Smooth muscle cell (in vitro differentiated cells): ENCODE measurements around the gene PRR30. TPM values are rescaled to one million over a fixed set of nuclear protein-coding genes. Genes with fewer than 3 reads are reported as not detected.

ENCODE experiments used
- DNase-seq: peaks from one replicate; lab custom pipeline; 2025; ENCODE audit not compliant: unreplicated experiment; lab: John Stamatoyannopoulos, UW
- H2AFZ ChIP-seq: fragments of 200-600 bp; sonication (generic); 2 replicates; pipeline ENCODE4 v1.6.0; 2016; ENCODE audit warnings: antibody characterized with exemption, low read depth, mild to moderate bottlenecking
- H3F3A ChIP-seq: fragments of 200-600 bp; sonication (generic); 2 replicates; pipeline ENCODE4 v1.6.0; 2017; ENCODE audit warnings: antibody characterized with exemption, low read depth
- H3K27ac ChIP-seq: fragments of 200-600 bp; sonication (generic); 2 replicates; pipeline ENCODE4 v1.5.1; 2016; ENCODE audit warnings: low read depth, mild to moderate bottlenecking
- H3K27me3 ChIP-seq: fragments of 200-600 bp; sonication (generic); 2 replicates; pipeline ENCODE4 v1.6.1; 2016; ENCODE audit warnings: low read depth, mild to moderate bottlenecking
- H3K36me3 ChIP-seq: fragments of 200-600 bp; sonication (generic); 2 replicates; pipeline ENCODE4 v1.5.1; 2016; ENCODE audit warnings: low read depth
- H3K4me1 ChIP-seq: fragments of 200-600 bp; sonication (generic); 2 replicates; pipeline ENCODE4 v1.5.1; 2016; ENCODE audit warnings: low read depth
- H3K4me2 ChIP-seq: fragments of 200-600 bp; sonication (generic); 2 replicates; pipeline ENCODE4 v1.6.0; 2016; ENCODE audit warnings: mild to moderate bottlenecking
- H3K4me3 ChIP-seq: fragments of 200-600 bp; sonication (generic); 2 replicates; pipeline ENCODE4 v1.5.1; 2016; ENCODE audit warnings: mild to moderate bottlenecking
- H3K79me2 ChIP-seq: fragments of 200-600 bp; sonication (generic); 2 replicates; pipeline ENCODE4 v1.6.0; 2016; ENCODE audit warnings: low read depth, mild to moderate bottlenecking
- H3K9ac ChIP-seq: fragments of 200-600 bp; sonication (generic); 2 replicates; pipeline ENCODE4 v1.6.0; 2016; ENCODE audit warnings: low read depth
- H3K9me3 ChIP-seq: fragments of 200-600 bp; sonication (generic); replicated peaks from 2 replicates; pipeline ENCODE4 v1.5.1; 2016; ENCODE audit warnings: low read depth
- H4K20me1 ChIP-seq: fragments of 200-600 bp; sonication (generic); 2 replicates; pipeline ENCODE4 v1.6.0; 2016; ENCODE audit warnings: low read depth
- WGBS: methylation state at CpG from one replicate; pipeline ENCODE4 v1.1.7; 2016; ENCODE audit warnings: low lambda C conversion rate; 5-methylcytosine and 5-hydroxymethylcytosine counted together
- polyA plus RNA-seq: library from polyadenylated mRNA; unstranded; fragments of >200 nt; fragmentation: Nextera tagmentation; extraction: Ambion mirVana; gene quantifications from 2 replicates; pipeline ENCODE4 v1.2.1, GENCODE V29; 2016
- total RNA-seq: library from RNA; depleted of rRNA; stranded (reverse); fragments of >200 nt; gene quantifications from 2 replicates; pipeline ENCODE4 v1.2.3, GENCODE V29; 2014
- TF ChIP-seq, protein P1 (sequence below): fragments of 200-600 bp; sonication (generic); IDR thresholded peaks from 2 replicates; pipeline ENCODE4 v1.5.1; 2017; ENCODE audit warnings: borderline replicate concordance, mild to moderate bottlenecking, antibody characterized with exemption; ENCODE audit not compliant: insufficient read depth, poor library complexity, severe bottlenecking

Gene PRR30
- total and polyA plus RNA-seq, 2 experiments from 2014 or later = not detected

DNA sequence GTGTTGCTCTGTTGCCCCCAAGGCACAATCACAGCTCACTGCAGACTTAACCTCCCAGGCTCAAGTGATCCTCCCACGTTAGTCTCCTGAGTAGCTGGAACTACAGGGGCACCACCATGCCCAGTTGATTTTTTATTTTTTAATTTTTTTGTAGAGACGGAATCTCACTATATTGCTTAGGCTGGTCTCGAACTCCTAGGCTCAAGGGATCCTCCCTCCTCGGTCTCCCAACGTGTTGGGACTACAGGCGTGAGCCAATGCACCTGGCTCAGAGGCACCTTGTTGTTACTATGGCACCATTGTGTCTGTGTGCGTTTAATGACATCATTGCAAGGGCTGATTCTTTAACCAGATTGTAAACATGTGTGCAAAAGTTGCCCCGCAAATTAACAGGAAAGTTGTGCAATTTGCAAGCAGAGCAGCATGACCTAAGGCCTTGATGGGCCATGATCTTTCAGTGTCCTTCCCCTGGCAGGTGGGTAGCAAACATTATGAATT is 32.2 kb upstream of the PRR30 start:
- no peak for DNase-seq

DNA sequence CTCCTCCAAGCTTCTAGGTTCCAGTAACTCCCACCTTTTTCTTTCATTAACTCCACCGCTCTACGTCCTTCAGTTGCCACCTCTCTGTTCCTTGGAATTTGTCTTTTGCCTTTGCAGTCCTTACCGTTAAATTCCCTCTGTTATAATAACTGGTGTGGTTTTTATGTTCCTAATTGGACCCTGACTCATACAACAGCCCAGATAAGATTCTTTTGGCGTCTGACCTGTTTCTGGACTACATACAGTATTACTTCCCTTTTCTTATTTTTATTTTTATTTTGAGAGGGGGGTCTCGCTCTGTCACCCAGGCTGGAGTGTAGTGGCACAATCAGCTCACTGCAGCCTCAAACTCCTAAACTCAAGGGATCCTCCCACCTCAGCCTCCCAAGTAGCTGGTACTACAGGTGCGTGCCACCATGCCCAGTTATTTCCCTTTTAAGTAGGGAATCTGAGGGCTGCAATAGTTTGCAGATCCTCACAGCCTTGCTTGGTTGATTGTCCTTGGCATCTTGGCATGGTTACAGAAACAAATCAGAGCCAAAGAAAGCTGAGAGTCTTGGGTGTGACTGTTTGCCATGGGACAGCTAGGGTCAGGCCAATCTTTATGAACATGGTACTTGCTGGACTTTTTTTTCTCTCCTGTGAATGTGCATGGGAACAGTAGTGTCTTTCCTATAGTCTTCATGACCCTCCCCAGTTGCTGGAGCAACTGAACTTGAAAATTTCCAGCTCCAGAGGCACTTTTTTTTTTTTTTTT is 31.5 kb upstream of the PRR30 start:
- H3K4me3 ChIP-seq = no peak overlapping the region
- no peaks in the 10 kb centered on the region for H3K9me3 ChIP-seq
- no peak overlapping the region for H3K9ac ChIP-seq
- no peaks in the 10 kb centered on the region for H3K36me3 ChIP-seq
- no peaks in the 10 kb centered on the region for H3K79me2 ChIP-seq
- no peak overlapping the region for H2AFZ ChIP-seq
- H3K4me2 ChIP-seq = no peak overlapping the region
- WGBS = 61% methylated on average over 6 of the region's 6 CpGs
- no peak overlapping the region for H3K27ac ChIP-seq
- no peaks in the 10 kb centered on the region for H4K20me1 ChIP-seq
- H3F3A ChIP-seq = no peaks in the 10 kb centered on the region
- no peak for DNase-seq
- TF ChIP-seq, protein P1, sequence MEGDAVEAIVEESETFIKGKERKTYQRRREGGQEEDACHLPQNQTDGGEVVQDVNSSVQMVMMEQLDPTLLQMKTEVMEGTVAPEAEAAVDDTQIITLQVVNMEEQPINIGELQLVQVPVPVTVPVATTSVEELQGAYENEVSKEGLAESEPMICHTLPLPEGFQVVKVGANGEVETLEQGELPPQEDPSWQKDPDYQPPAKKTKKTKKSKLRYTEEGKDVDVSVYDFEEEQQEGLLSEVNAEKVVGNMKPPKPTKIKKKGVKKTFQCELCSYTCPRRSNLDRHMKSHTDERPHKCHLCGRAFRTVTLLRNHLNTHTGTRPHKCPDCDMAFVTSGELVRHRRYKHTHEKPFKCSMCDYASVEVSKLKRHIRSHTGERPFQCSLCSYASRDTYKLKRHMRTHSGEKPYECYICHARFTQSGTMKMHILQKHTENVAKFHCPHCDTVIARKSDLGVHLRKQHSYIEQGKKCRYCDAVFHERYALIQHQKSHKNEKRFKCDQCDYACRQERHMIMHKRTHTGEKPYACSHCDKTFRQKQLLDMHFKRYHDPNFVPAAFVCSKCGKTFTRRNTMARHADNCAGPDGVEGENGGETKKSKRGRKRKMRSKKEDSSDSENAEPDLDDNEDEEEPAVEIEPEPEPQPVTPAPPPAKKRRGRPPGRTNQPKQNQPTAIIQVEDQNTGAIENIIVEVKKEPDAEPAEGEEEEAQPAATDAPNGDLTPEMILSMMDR = no peak
- peaks cover 33% of the 10 kb centered on the region for H3K27me3 ChIP-seq
- H3K4me1 ChIP-seq = peaks cover 5% of the 10 kb centered on the region

More for the DNA sequence above, 32.2 kb upstream of the PRR30 start:
- WGBS = 86% methylated on average over 8 of the region's 8 CpGs
- H3K9ac ChIP-seq = no peak overlapping the region
- TF ChIP-seq, protein P1 = no peak
- H3K4me2 ChIP-seq = no peak overlapping the region
- H3F3A ChIP-seq = no peaks in the 10 kb centered on the region
- H3K4me1 ChIP-seq = peaks cover 5% of the 10 kb centered on the region
- peaks cover 33% of the 10 kb centered on the region for H3K27me3 ChIP-seq
- no peaks in the 10 kb centered on the region for H3K9me3 ChIP-seq
- H3K79me2 ChIP-seq = no peaks in the 10 kb centered on the region
- no peaks in the 10 kb centered on the region for H3K36me3 ChIP-seq
- no peak overlapping the region for H2AFZ ChIP-seq
- no peak overlapping the region for H3K27ac ChIP-seq
- H4K20me1 ChIP-seq = no peaks in the 10 kb centered on the region
- H3K4me3 ChIP-seq = no peak overlapping the region

DNA sequence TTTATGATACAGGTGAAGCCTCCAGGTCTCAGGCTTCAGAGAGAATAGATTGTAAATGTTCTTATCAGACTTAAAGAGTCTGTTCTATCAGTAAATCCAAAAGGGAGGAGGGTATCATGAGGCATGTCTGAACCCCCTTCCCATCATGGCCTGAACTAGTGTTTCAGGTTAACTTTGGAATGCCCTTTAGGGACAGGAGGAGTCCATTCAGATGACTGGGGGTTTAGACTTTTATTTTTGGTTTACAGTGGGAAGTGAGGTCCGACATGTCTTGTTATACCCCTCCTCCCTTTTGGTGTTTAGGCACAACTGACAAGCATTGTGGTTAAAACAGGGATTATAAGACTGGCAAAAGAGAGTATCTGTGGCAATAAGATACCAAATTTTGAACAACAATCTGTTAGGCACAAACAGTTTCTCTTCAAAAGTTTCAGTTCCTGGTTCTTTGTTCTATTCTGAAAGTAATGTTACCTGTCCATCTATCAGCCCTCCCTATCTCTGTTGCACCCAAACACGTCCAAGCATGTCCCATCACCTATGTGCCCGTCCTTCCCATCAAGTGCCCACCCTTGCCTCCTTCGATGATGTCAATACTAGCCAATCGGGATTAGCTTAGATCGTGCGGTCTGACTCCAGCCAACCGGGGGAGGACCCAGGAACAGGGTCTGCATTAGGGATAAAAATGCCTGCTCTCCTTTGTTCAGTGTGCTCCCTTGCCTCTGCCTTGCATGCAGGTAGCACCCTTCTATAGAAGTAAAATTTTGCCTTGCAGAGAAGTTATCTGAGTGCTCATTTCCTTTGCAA is 26.0 kb upstream of the PRR30 start:
- Histone ChIP-seq H2AFZ (no peak overlapping the region), H4K20me1 (no peaks in the 10 kb centered on the region), H3K27ac (no peak overlapping the region), H3K79me2 (no peaks in the 10 kb centered on the region), H3F3A (no peaks in the 10 kb centered on the region), H3K36me3 (no peaks in the 10 kb centered on the region), H3K9ac (no peak overlapping the region), H3K9me3 (no peaks in the 10 kb centered on the region), H3K27me3 (peaks cover 8% of the 10 kb centered on the region), H3K4me3 (no peak overlapping the region), H3K4me1 (no peaks in the 10 kb centered on the region), H3K4me2 (no peak overlapping the region)
- 92% methylated on average over 8 of the region's 8 CpGs for WGBS
- TF ChIP-seq, protein P1 = no peak
- DNase-seq = no peak
